ENCODE results near the gene CLEC2B.

The CLEC2B gene

GRCh38 chr12:9868311-9868801 is 798 bp downstream of the CLEC2B start:
- no peak for DNase-seq

GRCh38 chr12:9867531-9867930 is 1.6 kb downstream of the CLEC2B start:
- no peak for DNase-seq

GRCh38 chr12:9866860-9867269 is 2.3 kb downstream of the CLEC2B start:
- no peak for DNase-seq

GRCh38 chr12:9864913-9865675 is 4.1 kb downstream of the CLEC2B start:
- DNase-seq: no peak

- no peak for DNase-seq
Observed at GRCh38 chr12:9858135-9858534, 11.0 kb downstream of the CLEC2B start.

GRCh38 chr12:9856894-9857293 is 12.3 kb downstream of the CLEC2B start:
- DNase-seq: no peak

GRCh38 chr12:9856151-9856550 is 13.0 kb downstream of the CLEC2B start:
- DNase-seq: no peak

- no peak for DNase-seq
Observed at GRCh38 chr12:9851927-9852326, 17.2 kb downstream of the CLEC2B start.

- DNase-seq: no peak
Observed at GRCh38 chr12:9851050-9851449, 18.1 kb downstream of the CLEC2B start.

- no peak for DNase-seq
Observed at GRCh38 chr12:9848899-9849298, 20.3 kb downstream of the CLEC2B start.

- DNase-seq: no peak
Observed at GRCh38 chr12:9843407-9843806, 25.7 kb downstream of the CLEC2B start.

- DNase-seq: no peak
Observed at GRCh38 chr12:9831720-9832119, 37.4 kb downstream of the CLEC2B start.

- DNase-seq: no peak
Observed at GRCh38 chr12:9829982-9830381, 39.2 kb downstream of the CLEC2B start.

GRCh38 chr12:9829483-9829882 is 39.7 kb downstream of the CLEC2B start:
- no peak for DNase-seq

- no peak for DNase-seq
Observed at GRCh38 chr12:9827209-9827888, 41.8 kb downstream of the CLEC2B start, which contains the start of gene KLRF1. TSS of gene KLRF1 (plus strand) at chr12:9827481. CDS start at chr12:9827545, 64 bp downstream.

GRCh38 chr12:9820281-9820930 is 48.7 kb downstream of the CLEC2B start:
- no peak for DNase-seq

- DNase-seq: peak; percentile 85
Observed at GRCh38 chr12:9813821-9814798, 55.0 kb downstream of the CLEC2B start.

- no peak for DNase-seq
Observed at GRCh38 chr12:9811621-9812020, 57.5 kb downstream of the CLEC2B start.

- DNase-seq: no peak
Observed at GRCh38 chr12:9810671-9811070, 58.5 kb downstream of the CLEC2B start.

- DNase-seq: no peak
Observed at GRCh38 chr12:9809866-9810265, 59.3 kb downstream of the CLEC2B start.

- no peak for DNase-seq
Observed at GRCh38 chr12:9809338-9809737, 59.8 kb downstream of the CLEC2B start.

GRCh38 chr12:9808504-9808903 is 60.6 kb downstream of the CLEC2B start:
- no peak for DNase-seq
